Measurements from ENCODE around the gene CFAP251.

DNA sequence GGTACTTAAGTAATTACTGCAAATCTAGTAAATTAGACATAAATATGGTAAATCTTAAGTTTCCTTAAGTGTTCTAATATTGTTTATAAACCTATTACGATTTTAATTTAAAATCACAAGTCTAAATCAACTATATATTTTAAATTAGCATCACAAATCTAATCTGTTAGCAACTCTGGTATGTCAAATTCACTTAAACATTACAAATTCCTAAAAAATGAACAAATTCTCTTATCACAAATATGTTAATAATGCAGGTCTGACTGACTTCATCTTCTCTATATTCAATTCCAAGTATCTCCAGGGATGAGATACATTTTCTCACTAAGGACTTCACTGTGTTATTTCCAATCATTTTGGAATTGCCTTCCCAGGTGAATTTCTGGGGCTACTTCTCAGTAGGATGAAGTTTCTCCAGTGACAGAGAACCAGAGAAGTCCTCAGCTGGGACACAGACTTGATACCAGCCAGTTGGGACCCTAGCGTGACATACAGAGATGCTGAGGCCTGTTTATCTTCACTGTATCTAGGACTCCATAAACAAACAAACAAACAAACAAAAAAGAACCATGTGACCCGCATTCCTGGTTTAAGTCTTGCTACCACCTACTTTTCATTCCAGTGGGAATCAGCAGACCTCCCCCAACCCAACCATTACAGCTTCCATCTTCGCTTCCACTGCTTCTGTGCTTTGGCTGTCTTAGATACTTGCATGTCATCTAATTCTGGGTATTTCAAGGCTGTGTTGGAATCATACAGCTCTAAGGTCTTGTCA, 21.8 kb downstream of the CFAP251 start:
- no peak for TF ChIP-seq SIN3A (IDR thresholded peaks at IDR 0.05; ENCODE audit: low read depth, low read length)
- no peak for TF ChIP-seq EZH2 (IDR thresholded peaks at IDR 0.05; ENCODE audit: borderline replicate concordance, control insufficient read depth, low read depth, low read length)
- TF ChIP-seq TAF1 (IDR thresholded peaks at IDR 0.05; ENCODE audit: borderline replicate concordance, low read depth, low read length) = no peak
- TF ChIP-seq MYC (IDR thresholded peaks at IDR 0.05; ENCODE audit: insufficient read depth, insufficient read length, insufficient replicate concordance, low read length, severe bottlenecking) = no peak
- TF ChIP-seq, protein P1, sequence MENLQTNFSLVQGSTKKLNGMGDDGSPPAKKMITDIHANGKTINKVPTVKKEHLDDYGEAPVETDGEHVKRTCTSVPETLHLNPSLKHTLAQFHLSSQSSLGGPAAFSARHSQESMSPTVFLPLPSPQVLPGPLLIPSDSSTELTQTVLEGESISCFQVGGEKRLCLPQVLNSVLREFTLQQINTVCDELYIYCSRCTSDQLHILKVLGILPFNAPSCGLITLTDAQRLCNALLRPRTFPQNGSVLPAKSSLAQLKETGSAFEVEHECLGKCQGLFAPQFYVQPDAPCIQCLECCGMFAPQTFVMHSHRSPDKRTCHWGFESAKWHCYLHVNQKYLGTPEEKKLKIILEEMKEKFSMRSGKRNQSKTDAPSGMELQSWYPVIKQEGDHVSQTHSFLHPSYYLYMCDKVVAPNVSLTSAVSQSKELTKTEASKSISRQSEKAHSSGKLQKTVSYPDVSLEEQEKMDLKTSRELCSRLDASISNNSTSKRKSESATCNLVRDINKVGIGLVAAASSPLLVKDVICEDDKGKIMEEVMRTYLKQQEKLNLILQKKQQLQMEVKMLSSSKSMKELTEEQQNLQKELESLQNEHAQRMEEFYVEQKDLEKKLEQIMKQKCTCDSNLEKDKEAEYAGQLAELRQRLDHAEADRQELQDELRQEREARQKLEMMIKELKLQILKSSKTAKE (IDR thresholded peaks at IDR 0.05; ENCODE audit: low read depth, poor library complexity, severe bottlenecking) = no peak
- no peak for TF ChIP-seq HDAC2 (IDR thresholded peaks at IDR 0.05)
- TF ChIP-seq, protein P2, sequence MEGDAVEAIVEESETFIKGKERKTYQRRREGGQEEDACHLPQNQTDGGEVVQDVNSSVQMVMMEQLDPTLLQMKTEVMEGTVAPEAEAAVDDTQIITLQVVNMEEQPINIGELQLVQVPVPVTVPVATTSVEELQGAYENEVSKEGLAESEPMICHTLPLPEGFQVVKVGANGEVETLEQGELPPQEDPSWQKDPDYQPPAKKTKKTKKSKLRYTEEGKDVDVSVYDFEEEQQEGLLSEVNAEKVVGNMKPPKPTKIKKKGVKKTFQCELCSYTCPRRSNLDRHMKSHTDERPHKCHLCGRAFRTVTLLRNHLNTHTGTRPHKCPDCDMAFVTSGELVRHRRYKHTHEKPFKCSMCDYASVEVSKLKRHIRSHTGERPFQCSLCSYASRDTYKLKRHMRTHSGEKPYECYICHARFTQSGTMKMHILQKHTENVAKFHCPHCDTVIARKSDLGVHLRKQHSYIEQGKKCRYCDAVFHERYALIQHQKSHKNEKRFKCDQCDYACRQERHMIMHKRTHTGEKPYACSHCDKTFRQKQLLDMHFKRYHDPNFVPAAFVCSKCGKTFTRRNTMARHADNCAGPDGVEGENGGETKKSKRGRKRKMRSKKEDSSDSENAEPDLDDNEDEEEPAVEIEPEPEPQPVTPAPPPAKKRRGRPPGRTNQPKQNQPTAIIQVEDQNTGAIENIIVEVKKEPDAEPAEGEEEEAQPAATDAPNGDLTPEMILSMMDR (IDR thresholded peaks at IDR 0.05 in 2 of 3, conservative IDR thresholded peaks at IDR 0.05 in 1 of 3; ENCODE audit: control insufficient read depth in 2 of 3, extremely low read depth in 1 of 3, insufficient read depth in 1 of 3, low read depth in 3 of 3, low read length in 3 of 3) = no peak
- TF ChIP-seq PAX8 (IDR thresholded peaks at IDR 0.05) = no peak
- TF ChIP-seq, protein P3, sequence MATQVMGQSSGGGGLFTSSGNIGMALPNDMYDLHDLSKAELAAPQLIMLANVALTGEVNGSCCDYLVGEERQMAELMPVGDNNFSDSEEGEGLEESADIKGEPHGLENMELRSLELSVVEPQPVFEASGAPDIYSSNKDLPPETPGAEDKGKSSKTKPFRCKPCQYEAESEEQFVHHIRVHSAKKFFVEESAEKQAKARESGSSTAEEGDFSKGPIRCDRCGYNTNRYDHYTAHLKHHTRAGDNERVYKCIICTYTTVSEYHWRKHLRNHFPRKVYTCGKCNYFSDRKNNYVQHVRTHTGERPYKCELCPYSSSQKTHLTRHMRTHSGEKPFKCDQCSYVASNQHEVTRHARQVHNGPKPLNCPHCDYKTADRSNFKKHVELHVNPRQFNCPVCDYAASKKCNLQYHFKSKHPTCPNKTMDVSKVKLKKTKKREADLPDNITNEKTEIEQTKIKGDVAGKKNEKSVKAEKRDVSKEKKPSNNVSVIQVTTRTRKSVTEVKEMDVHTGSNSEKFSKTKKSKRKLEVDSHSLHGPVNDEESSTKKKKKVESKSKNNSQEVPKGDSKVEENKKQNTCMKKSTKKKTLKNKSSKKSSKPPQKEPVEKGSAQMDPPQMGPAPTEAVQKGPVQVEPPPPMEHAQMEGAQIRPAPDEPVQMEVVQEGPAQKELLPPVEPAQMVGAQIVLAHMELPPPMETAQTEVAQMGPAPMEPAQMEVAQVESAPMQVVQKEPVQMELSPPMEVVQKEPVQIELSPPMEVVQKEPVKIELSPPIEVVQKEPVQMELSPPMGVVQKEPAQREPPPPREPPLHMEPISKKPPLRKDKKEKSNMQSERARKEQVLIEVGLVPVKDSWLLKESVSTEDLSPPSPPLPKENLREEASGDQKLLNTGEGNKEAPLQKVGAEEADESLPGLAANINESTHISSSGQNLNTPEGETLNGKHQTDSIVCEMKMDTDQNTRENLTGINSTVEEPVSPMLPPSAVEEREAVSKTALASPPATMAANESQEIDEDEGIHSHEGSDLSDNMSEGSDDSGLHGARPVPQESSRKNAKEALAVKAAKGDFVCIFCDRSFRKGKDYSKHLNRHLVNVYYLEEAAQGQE (IDR thresholded peaks at IDR 0.05; ENCODE audit: low read depth, low read length) = no peak
- TF ChIP-seq, protein P4, sequence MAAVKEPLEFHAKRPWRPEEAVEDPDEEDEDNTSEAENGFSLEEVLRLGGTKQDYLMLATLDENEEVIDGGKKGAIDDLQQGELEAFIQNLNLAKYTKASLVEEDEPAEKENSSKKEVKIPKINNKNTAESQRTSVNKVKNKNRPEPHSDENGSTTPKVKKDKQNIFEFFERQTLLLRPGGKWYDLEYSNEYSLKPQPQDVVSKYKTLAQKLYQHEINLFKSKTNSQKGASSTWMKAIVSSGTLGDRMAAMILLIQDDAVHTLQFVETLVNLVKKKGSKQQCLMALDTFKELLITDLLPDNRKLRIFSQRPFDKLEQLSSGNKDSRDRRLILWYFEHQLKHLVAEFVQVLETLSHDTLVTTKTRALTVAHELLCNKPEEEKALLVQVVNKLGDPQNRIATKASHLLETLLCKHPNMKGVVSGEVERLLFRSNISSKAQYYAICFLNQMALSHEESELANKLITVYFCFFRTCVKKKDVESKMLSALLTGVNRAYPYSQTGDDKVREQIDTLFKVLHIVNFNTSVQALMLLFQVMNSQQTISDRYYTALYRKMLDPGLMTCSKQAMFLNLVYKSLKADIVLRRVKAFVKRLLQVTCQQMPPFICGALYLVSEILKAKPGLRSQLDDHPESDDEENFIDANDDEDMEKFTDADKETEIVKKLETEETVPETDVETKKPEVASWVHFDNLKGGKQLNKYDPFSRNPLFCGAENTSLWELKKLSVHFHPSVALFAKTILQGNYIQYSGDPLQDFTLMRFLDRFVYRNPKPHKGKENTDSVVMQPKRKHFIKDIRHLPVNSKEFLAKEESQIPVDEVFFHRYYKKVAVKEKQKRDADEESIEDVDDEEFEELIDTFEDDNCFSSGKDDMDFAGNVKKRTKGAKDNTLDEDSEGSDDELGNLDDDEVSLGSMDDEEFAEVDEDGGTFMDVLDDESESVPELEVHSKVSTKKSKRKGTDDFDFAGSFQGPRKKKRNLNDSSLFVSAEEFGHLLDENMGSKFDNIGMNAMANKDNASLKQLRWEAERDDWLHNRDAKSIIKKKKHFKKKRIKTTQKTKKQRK (IDR thresholded peaks at IDR 0.05; ENCODE audit: low read depth, low read length) = no peak
- no peak for TF ChIP-seq IKZF2 (IDR thresholded peaks at IDR 0.05)

Measured in GM12878 (cell line).